ENCODE data around the gene PRDM5. TPM values are rescaled to one million over a fixed set of nuclear protein-coding genes. Genes with fewer than 3 reads are reported as not detected.
A peak's percentile ranks its signal among the peaks of the same experiment; 100 is the strongest.

The PRDM5 gene
- total and polyA plus RNA-seq, 5 donors from 2014 or later = 0.07 to 0.67 (median 0.11) TPM; not detected in 2

GRCh38 chr4:120816296-120816965 is 106.1 kb downstream of the PRDM5 start:
- H3K4me3 ChIP-seq (ENCODE audit: low read depth, low read length) = peak overlapping the region; percentile 4
- Mint-ChIP-seq H3K27me3 (no peaks in the 10 kb centered on the region), H3K4me1 (peaks cover 0 to 4% (median 0%) of the 10 kb centered on the region in 4 donors), H3K36me3 (no peaks in the 10 kb centered on the region), H3K4me3 (peak overlapping the region in 2 of 4 donors; percentile 0 to 73), H3K9me3 (peaks cover 0 to 2% (median 0%) of the 10 kb centered on the region in 7 donors), H3K27ac (no peak overlapping the region)
- no peak for DNase-seq
- no peaks in the 10 kb centered on the region for H3K36me3 ChIP-seq (ENCODE audit: control insufficient read depth, insufficient read depth, low read length)
- H3K27ac ChIP-seq (ENCODE audit: insufficient read depth, low read length, poor library complexity, severe bottlenecking) = no peak overlapping the region
- no peaks in the 10 kb centered on the region for H3K9me3 ChIP-seq (ENCODE audit: control insufficient read depth in 2 of 2, low read length in 2 of 2)
- no peaks in the 10 kb centered on the region for H3K27me3 ChIP-seq (ENCODE audit: control insufficient read depth, insufficient read depth, low read length)
- no peak for ATAC-seq (ENCODE audit: low read depth in 2 of 2)
- no peaks in the 10 kb centered on the region for H3K4me1 ChIP-seq (ENCODE audit: control insufficient read depth, insufficient read depth, low read length, poor library complexity, severe bottlenecking)

- H3K4me1 ChIP-seq (ENCODE audit: control insufficient read depth, insufficient read depth, low read length, poor library complexity, severe bottlenecking) = no peaks in the 10 kb centered on the region
- no peak for ATAC-seq (ENCODE audit: low read depth in 2 of 2)
- H3K27me3 Mint-ChIP-seq = no peaks in the 10 kb centered on the region
- peaks cover 0 to 2% (median 0%) of the 10 kb centered on the region in 7 donors for H3K9me3 Mint-ChIP-seq
- no peak overlapping the region for H3K4me3 ChIP-seq (ENCODE audit: low read depth, low read length)
- DNase-seq = no peak
- no peaks in the 10 kb centered on the region for H3K27me3 ChIP-seq (ENCODE audit: control insufficient read depth, insufficient read depth, low read length)
- no peak overlapping the region for H3K4me3 Mint-ChIP-seq
- H3K27ac ChIP-seq (ENCODE audit: insufficient read depth, low read length, poor library complexity, severe bottlenecking) = no peak overlapping the region
- H3K36me3 ChIP-seq (ENCODE audit: control insufficient read depth, insufficient read depth, low read length) = no peaks in the 10 kb centered on the region
- no peak overlapping the region for H3K27ac Mint-ChIP-seq
- H3K9me3 ChIP-seq (ENCODE audit: control insufficient read depth in 2 of 2, low read length in 2 of 2) = no peaks in the 10 kb centered on the region
- H3K36me3 Mint-ChIP-seq = no peaks in the 10 kb centered on the region
- H3K4me1 Mint-ChIP-seq = peaks cover 0 to 4% (median 0%) of the 10 kb centered on the region in 4 donors
These were observed 107.2 kb downstream of the PRDM5 start for GRCh38 chr4:120815361-120815760.

GRCh38 chr4:120814886-120815285 is 107.6 kb downstream of the PRDM5 start:
- H3K27me3 Mint-ChIP-seq = no peaks in the 10 kb centered on the region
- Histone ChIP-seq H3K27ac (ENCODE audit: insufficient read depth, low read length, poor library complexity, severe bottlenecking) (no peak overlapping the region), H3K4me1 (ENCODE audit: control insufficient read depth, insufficient read depth, low read length, poor library complexity, severe bottlenecking) (no peaks in the 10 kb centered on the region), H3K36me3 (ENCODE audit: control insufficient read depth, insufficient read depth, low read length) (no peaks in the 10 kb centered on the region), H3K27me3 (ENCODE audit: control insufficient read depth, insufficient read depth, low read length) (no peaks in the 10 kb centered on the region), H3K4me3 (ENCODE audit: low read depth, low read length) (no peak overlapping the region), H3K9me3 (ENCODE audit: control insufficient read depth in 2 of 2, low read length in 2 of 2) (no peaks in the 10 kb centered on the region)
- no peaks in the 10 kb centered on the region for H3K36me3 Mint-ChIP-seq
- ATAC-seq (ENCODE audit: low read depth in 2 of 2) = no peak
- H3K4me3 Mint-ChIP-seq = no peak overlapping the region
- H3K9me3 Mint-ChIP-seq = peaks cover 0 to 2% (median 0%) of the 10 kb centered on the region in 7 donors
- DNase-seq = no peak
- no peak overlapping the region for H3K27ac Mint-ChIP-seq
- peaks cover 0 to 2% (median 0%) of the 10 kb centered on the region in 4 donors for H3K4me1 Mint-ChIP-seq

- Histone ChIP-seq H3K36me3 (ENCODE audit: control insufficient read depth, insufficient read depth, low read length) (no peaks in the 10 kb centered on the region), H3K4me3 (ENCODE audit: low read depth, low read length) (no peak overlapping the region), H3K27ac (ENCODE audit: insufficient read depth, low read length, poor library complexity, severe bottlenecking) (no peak overlapping the region), H3K9me3 (ENCODE audit: control insufficient read depth in 2 of 2, low read length in 2 of 2) (no peaks in the 10 kb centered on the region), H3K4me1 (ENCODE audit: control insufficient read depth, insufficient read depth, low read length, poor library complexity, severe bottlenecking) (no peaks in the 10 kb centered on the region), H3K27me3 (ENCODE audit: control insufficient read depth, insufficient read depth, low read length) (no peaks in the 10 kb centered on the region)
- H3K4me1 Mint-ChIP-seq = no peaks in the 10 kb centered on the region
- no peak overlapping the region for H3K27ac Mint-ChIP-seq
- no peaks in the 10 kb centered on the region for H3K27me3 Mint-ChIP-seq
- no peaks in the 10 kb centered on the region for H3K36me3 Mint-ChIP-seq
- H3K9me3 Mint-ChIP-seq = peaks cover 0 to 8% (median 4%) of the 10 kb centered on the region in 7 donors
- ATAC-seq (ENCODE audit: low read depth in 2 of 2) (no peak), DNase-seq (no peak)
- H3K4me3 Mint-ChIP-seq = no peak overlapping the region
These were observed 110.3 kb downstream of the PRDM5 start for GRCh38 chr4:120812216-120812615.

- no peak overlapping the region for H3K4me3 ChIP-seq (ENCODE audit: low read depth, low read length)
- H3K4me3 Mint-ChIP-seq = no peak overlapping the region
- no peak overlapping the region for H3K27ac ChIP-seq (ENCODE audit: insufficient read depth, low read length, poor library complexity, severe bottlenecking)
- no peaks in the 10 kb centered on the region for H3K4me1 ChIP-seq (ENCODE audit: control insufficient read depth, insufficient read depth, low read length, poor library complexity, severe bottlenecking)
- ATAC-seq (ENCODE audit: low read depth in 2 of 2) (no peak), DNase-seq (no peak)
- no peaks in the 10 kb centered on the region for H3K9me3 ChIP-seq (ENCODE audit: control insufficient read depth in 2 of 2, low read length in 2 of 2)
- H3K9me3 Mint-ChIP-seq = peaks cover 2 to 14% (median 6%) of the 10 kb centered on the region in 7 donors
- no peaks in the 10 kb centered on the region for H3K36me3 Mint-ChIP-seq
- no peak overlapping the region for H3K27ac Mint-ChIP-seq
- no peaks in the 10 kb centered on the region for H3K4me1 Mint-ChIP-seq
- H3K27me3 ChIP-seq (ENCODE audit: control insufficient read depth, insufficient read depth, low read length) = no peaks in the 10 kb centered on the region
- no peaks in the 10 kb centered on the region for H3K36me3 ChIP-seq (ENCODE audit: control insufficient read depth, insufficient read depth, low read length)
- no peaks in the 10 kb centered on the region for H3K27me3 Mint-ChIP-seq
These were observed 113.0 kb downstream of the PRDM5 start for GRCh38 chr4:120809518-120809917.

- no peaks in the 10 kb centered on the region for H3K27me3 ChIP-seq (ENCODE audit: control insufficient read depth, insufficient read depth, low read length)
- DNase-seq = no peak
- ATAC-seq (ENCODE audit: low read depth in 2 of 2) = no peak
- no peaks in the 10 kb centered on the region for H3K4me1 ChIP-seq (ENCODE audit: control insufficient read depth, insufficient read depth, low read length, poor library complexity, severe bottlenecking)
- Mint-ChIP-seq H3K4me3 (no peak overlapping the region), H3K9me3 (peaks cover 2 to 14% (median 6%) of the 10 kb centered on the region in 7 donors), H3K4me1 (no peaks in the 10 kb centered on the region), H3K27ac (no peak overlapping the region), H3K27me3 (no peaks in the 10 kb centered on the region), H3K36me3 (no peaks in the 10 kb centered on the region)
- no peak overlapping the region for H3K4me3 ChIP-seq (ENCODE audit: low read depth, low read length)
- no peaks in the 10 kb centered on the region for H3K36me3 ChIP-seq (ENCODE audit: control insufficient read depth, insufficient read depth, low read length)
- H3K9me3 ChIP-seq (ENCODE audit: control insufficient read depth in 2 of 2, low read length in 2 of 2) = no peaks in the 10 kb centered on the region
- no peak overlapping the region for H3K27ac ChIP-seq (ENCODE audit: insufficient read depth, low read length, poor library complexity, severe bottlenecking)
These were observed 113.9 kb downstream of the PRDM5 start for GRCh38 chr4:120808475-120809141.

- H3K9me3 Mint-ChIP-seq = peaks cover 0 to 7% (median 3%) of the 10 kb centered on the region in 7 donors
- no peak overlapping the region for H3K27ac Mint-ChIP-seq
- Histone ChIP-seq H3K27me3 (ENCODE audit: control insufficient read depth, insufficient read depth, low read length) (peaks cover 5% of the 10 kb centered on the region), H3K36me3 (ENCODE audit: control insufficient read depth, insufficient read depth, low read length) (no peaks in the 10 kb centered on the region), H3K9me3 (ENCODE audit: control insufficient read depth in 2 of 2, low read length in 2 of 2) (no peaks in the 10 kb centered on the region), H3K27ac (ENCODE audit: insufficient read depth, low read length, poor library complexity, severe bottlenecking) (no peak overlapping the region), H3K4me3 (ENCODE audit: low read depth, low read length) (no peak overlapping the region), H3K4me1 (ENCODE audit: control insufficient read depth, insufficient read depth, low read length, poor library complexity, severe bottlenecking) (no peaks in the 10 kb centered on the region)
- no peaks in the 10 kb centered on the region for H3K36me3 Mint-ChIP-seq
- H3K4me3 Mint-ChIP-seq = no peak overlapping the region
- DNase-seq = no peak
- no peaks in the 10 kb centered on the region for H3K27me3 Mint-ChIP-seq
- H3K4me1 Mint-ChIP-seq = no peaks in the 10 kb centered on the region
- ATAC-seq (ENCODE audit: low read depth in 2 of 2) = no peak
These were observed 121.3 kb downstream of the PRDM5 start for GRCh38 chr4:120801137-120801758.

All from CD4-positive, CD25-positive, alpha-beta regulatory T cell (primary cell).